Mammary epithelial cell (primary cell): ENCODE data around the gene MC1R.

ENCODE experiments used
- CTCF ChIP-seq, 2 donors: IDR thresholded peaks in 1 of 2; conservative IDR thresholded peaks in 1 of 2; 2 replicates each; pipeline ENCODE4 v1.5.1; 2011 to 2012; ENCODE audit warnings: inconsistent platforms in 2 of 2, low read length in 2 of 2, mild to moderate bottlenecking in 2 of 2, control low read depth in 1 of 2, low read depth in 1 of 2; ENCODE audit not compliant: insufficient read depth in 1 of 2; ENCODE audit errors: extremely low read depth in 1 of 2
- EZH2 ChIP-seq: IDR thresholded peaks from 2 replicates; pipeline ENCODE4 v1.6.1; 2012; ENCODE audit warnings: low read length, inconsistent platforms, borderline replicate concordance

- TF ChIP-seq CTCF (conservative IDR thresholded peaks at IDR 0.05 in 1 of 2, IDR thresholded peaks at IDR 0.05 in 1 of 2; ENCODE audit: extremely low read depth in 1 of 2, insufficient read depth in 1 of 2, low read depth in 1 of 2, low read length in 2 of 2): no peak
- TF ChIP-seq EZH2: no peak
Observed at GRCh38 chr16:89873972-89874689, 44.5 kb upstream of the MC1R start.
